Measurements from ENCODE around the gene KAT6B.

KAT6B gene

GRCh38 chr10:74969530-74969929, 143.1 kb downstream of the KAT6B start:
- TF ChIP-seq CTCF (IDR thresholded peaks at IDR 0.05): no peak
- H3K4me3 ChIP-seq: no peak overlapping the region
- no peak overlapping the region for H3K27ac ChIP-seq
- DNase-seq (ENCODE audit: low spot score): no peak

GRCh38 chr10:74973741-74974392, 147.5 kb downstream of the KAT6B start:
- TF ChIP-seq CTCF (IDR thresholded peaks at IDR 0.05): no peak
- H3K27ac ChIP-seq: no peak overlapping the region
- H3K4me3 ChIP-seq: no peak overlapping the region
- no peak for DNase-seq (ENCODE audit: low spot score)

- TF ChIP-seq CTCF (IDR thresholded peaks at IDR 0.05): no peak
- DNase-seq (ENCODE audit: low spot score): no peak
- Histone ChIP-seq H3K4me3 (no peak overlapping the region), H3K27ac (no peak overlapping the region)
Observed at GRCh38 chr10:74975758-74976157, 149.4 kb downstream of the KAT6B start.

GRCh38 chr10:74976565-74976964, 150.2 kb downstream of the KAT6B start:
- H3K27ac ChIP-seq: no peak overlapping the region
- H3K4me3 ChIP-seq: no peak overlapping the region
- no peak for DNase-seq (ENCODE audit: low spot score)
- TF ChIP-seq CTCF (IDR thresholded peaks at IDR 0.05): no peak

- Histone ChIP-seq H3K27ac (no peak overlapping the region), H3K4me3 (no peak overlapping the region)
- no peak for DNase-seq (ENCODE audit: low spot score)
- no peak for TF ChIP-seq CTCF (IDR thresholded peaks at IDR 0.05)
Observed at GRCh38 chr10:74977072-74977471, 150.7 kb downstream of the KAT6B start.

GRCh38 chr10:74977913-74978847, 151.8 kb downstream of the KAT6B start:
- TF ChIP-seq CTCF (IDR thresholded peaks at IDR 0.05): no peak
- Histone ChIP-seq H3K4me3 (no peak overlapping the region), H3K27ac (no peak overlapping the region)
- DNase-seq (ENCODE audit: low spot score): no peak

Data from coronary artery (tissue), 2 donors.